Fibroblast of lung (primary cell): ENCODE results near the gene ZNF469.

Experiments
- CTCF ChIP-seq, 2 donors: IDR thresholded peaks in 1 of 2; conservative IDR thresholded peaks in 1 of 2; 1 replicate in 1 of 2; 2 replicates in 1 of 2; pipeline ENCODE4 v1.5.1; 2011 to 2012; ENCODE audit warnings: low read length in 2 of 2, control low read depth in 1 of 2, inconsistent platforms in 1 of 2, low read depth in 1 of 2, mild to moderate bottlenecking in 1 of 2
- EZH2 ChIP-seq: IDR thresholded peaks from 2 replicates; pipeline ENCODE4 v1.5.1; 2012; ENCODE audit warnings: low read length, control low read depth, mild to moderate bottlenecking; ENCODE audit errors: missing control alignments

GRCh38 chr16:88343271-88343791 lies 39.4 kb upstream of the ZNF469 start:
- no peak for TF ChIP-seq CTCF (conservative IDR thresholded peaks at IDR 0.05 in 1 of 2, IDR thresholded peaks at IDR 0.05 in 1 of 2; ENCODE audit: low read depth in 1 of 2, low read length in 2 of 2)
- TF ChIP-seq EZH2: no peak
